HG03103 (cell line): ENCODE measurements around the gene C19orf47.

Source experiments
- ATAC-seq: cut with Tn5 transposase; IDR thresholded peaks from one replicate; pipeline ENCODE4 v1.9.1; 2021; ENCODE audit warnings: low read depth; ENCODE audit not compliant: unreplicated experiment

The C19orf47 gene

DNA sequence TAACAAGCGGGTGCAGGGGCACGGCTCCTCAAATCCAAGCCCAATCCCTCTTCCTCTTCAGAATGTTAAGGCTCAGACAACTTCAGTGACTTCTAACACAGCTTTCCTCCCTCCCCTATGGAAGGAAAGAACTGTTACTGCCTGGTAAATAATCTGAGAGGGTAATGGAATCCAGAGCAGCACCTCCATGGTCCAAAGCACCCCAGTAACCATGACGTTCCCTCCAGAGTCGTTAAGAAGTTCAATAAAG is 64.0 kb downstream of the C19orf47 start:
- ATAC-seq = no peak

- no peak for ATAC-seq
Measured at GRCh38 chr19:40283414-40284250, 64.6 kb downstream of the C19orf47 start.

- no peak for ATAC-seq
Measured at GRCh38 chr19:40282920-40283319, 65.3 kb downstream of the C19orf47 start.

GRCh38 chr19:40282209-40282580 is 66.0 kb downstream of the C19orf47 start:
- ATAC-seq = no peak

DNA sequence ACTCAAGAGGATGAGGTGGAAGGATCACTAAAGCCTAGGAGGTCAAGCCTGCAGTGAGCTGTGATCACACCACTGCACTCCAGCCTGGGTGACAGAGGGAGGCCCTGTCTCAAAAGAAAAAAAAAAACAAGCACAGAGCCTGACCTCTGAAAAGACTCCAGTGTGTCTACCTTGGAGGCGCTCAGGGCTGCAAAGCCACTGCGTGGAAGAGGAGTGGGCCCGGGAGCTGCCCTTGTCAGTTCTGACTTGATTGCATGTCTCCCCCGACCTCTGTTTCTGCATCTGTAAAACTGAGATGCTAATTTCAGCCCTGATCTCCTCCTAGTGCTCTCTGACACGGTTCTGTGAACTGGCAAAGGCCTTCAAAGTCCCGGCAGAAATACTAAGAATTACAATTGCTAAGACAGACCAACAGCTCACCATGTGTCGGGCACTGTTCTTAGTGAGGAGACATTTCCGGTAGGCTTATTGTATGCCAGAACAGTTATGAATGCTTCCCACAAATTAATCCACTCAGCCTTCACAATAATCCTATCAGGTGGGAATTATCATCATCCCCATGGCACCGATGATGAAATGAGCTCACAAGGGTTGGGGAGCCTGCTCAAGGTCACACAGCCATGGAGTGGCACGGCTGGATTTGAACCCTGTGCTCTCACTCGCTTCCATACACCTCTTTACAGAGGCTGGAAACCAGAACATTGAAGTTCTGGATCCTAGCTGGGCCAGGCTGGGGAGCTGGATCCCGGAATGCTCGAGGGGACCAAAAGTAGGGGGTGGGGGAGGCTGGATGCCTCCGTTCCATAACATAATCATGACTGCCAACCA is 66.6 kb downstream of the C19orf47 start:
- no peak for ATAC-seq

DNA sequence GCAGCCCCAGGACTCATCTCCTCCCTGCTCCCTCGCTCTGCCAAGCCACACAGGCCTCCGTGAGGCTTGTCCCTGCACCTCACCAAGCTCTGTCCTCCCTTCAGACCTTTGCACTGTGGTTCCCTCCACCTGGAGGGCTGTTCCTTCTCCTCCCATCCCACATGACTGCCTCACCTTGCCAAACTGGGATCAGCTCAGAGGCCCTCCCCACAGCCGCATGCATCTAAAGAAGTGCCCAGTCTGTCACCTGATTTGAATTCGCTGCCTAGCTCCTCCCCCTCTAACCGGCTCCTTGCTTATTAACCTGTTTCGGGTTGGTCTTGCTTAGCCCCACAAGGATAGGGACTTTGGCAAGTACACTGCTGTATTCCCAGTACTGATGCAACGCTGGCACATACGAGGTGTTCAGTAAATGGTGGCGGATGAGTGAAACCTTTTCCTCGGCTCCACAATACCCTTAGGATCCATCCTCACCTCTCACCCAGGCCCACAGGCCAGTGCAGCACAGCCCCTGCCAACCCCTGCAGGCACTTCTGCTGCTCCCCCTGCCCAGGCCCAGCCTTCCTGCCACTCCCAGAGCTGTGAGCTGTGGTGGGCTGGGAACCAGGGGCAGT is 67.5 kb downstream of the C19orf47 start:
- no peak for ATAC-seq

DNA sequence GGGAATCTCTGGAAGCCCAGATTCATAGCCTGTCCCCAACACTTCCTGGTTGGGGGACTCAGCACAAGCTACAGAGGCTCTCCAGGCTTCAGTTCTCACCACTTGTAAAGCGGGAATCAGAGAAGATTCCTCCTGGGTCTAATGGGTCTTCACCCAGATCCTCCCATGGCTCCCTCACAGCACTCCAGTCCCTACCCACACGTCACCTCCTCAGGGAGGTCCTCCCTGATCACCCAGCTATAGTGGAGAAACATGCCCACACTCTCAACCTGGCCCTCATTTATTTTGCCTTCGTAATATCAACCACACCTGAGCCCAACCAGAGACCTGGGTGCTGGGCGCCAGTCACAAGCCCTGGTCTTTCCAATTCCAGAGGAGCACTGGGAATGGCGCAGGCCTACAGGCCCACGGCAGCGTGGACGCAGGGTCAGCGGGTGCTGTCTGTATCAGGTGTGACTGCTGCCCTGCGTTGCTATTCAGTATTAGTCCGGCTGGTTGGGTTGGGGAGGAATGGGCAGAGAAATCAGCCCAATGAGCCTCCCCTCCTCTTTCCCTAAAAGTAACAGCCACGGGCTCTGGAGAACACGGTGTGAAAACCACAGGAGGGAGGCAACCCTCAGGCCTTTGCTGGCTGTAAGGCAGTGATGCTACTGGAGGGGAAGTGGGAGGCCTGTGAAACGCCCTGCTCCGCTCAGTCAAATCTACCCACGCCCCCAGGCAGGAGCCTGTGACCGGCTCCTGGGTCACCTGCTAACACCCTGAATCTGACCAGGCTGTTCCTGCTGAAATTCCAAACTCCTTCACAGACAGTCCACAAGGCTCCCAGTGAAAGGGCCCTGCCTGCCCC is 68.2 kb downstream of the C19orf47 start:
- no peak for ATAC-seq

GRCh38 chr19:40279120-40279551 is 69.1 kb downstream of the C19orf47 start:
- ATAC-seq = no peak

DNA sequence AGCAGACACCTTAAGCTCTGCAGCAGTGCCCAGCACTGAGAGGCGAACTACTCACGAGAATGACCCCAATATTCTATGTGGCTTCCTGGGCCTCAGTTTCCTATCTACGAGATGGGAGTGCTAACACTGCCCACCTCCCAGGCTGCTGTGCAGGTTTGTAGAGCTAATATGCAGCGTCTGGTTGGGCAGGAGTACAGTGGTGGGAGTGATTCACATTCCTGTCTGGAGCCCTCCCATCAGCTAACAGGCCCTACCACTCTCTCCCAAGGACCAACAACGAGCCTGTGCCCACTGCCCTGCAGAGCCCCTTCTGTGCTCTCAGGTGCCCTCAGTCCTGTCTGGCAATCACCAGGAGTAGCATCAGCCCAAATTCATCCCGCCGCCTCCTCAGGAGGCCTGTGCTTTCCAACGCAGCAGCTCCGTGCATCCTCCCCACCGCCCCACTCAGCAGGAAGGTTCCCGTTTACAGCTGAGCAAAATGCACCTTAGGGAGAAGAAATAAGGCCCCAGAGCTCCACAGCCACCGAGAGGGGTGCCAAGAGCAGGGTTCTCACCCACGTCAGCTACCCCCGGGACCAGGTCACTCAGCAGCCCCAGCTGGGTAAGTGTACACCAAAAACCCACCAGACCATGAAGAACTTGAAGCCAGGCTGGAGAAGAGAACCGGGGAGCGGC is 69.7 kb downstream of the C19orf47 start:
- ATAC-seq = no peak

- ATAC-seq = no peak
Measured at GRCh38 chr19:40277356-40278059, 70.7 kb downstream of the C19orf47 start.

GRCh38 chr19:40274585-40275544 is 73.3 kb downstream of the C19orf47 start:
- ATAC-seq = no peak

- ATAC-seq = no peak
Measured at GRCh38 chr19:40273469-40274360, 74.5 kb downstream of the C19orf47 start.

DNA sequence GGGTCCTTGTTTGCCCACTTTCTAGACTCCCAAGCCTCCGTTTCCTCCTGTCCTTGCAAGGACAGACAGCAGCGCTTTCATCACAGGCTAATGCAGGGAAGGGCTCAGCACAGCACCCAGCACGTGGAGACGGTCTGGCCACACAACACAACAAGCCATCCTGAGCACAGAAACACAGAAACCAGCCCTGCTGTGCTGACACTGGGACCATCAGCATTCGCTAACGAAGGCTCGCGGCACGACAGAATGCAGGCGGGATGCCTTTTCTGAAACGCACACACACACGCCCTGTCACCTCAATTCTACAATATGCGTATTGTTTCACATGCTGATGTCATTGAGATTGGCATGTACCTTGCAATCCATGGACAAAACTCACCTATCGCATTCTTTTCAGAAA is 75.9 kb downstream of the C19orf47 start:
- no peak for ATAC-seq

- ATAC-seq = no peak
Measured at GRCh38 chr19:40271706-40272105, 76.5 kb downstream of the C19orf47 start.

- no peak for ATAC-seq
Measured at GRCh38 chr19:40270362-40271089, 77.7 kb downstream of the C19orf47 start.
